ENCODE data around the gene EXTL1.

DNA sequence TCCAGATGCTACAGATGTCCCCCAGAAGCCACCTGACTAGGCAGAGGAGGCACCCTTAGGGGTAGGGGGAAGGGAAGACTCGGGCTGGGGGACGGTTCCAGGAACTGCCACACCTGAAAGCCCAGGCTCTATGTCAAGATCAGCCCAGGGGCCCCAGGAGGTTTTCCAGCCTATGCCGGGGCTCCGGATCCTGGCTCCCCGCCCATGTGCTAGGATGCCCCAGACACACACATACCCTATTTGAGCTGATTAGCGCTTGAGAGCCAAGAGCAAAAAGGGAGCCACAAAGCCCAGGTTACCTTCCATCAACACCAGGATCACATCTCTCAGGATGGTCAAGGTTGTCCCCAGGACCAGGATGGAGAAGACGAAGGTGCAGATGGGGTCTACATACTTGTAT, 19.8 kb downstream of the EXTL1 start:
- TF ChIP-seq, protein P1, sequence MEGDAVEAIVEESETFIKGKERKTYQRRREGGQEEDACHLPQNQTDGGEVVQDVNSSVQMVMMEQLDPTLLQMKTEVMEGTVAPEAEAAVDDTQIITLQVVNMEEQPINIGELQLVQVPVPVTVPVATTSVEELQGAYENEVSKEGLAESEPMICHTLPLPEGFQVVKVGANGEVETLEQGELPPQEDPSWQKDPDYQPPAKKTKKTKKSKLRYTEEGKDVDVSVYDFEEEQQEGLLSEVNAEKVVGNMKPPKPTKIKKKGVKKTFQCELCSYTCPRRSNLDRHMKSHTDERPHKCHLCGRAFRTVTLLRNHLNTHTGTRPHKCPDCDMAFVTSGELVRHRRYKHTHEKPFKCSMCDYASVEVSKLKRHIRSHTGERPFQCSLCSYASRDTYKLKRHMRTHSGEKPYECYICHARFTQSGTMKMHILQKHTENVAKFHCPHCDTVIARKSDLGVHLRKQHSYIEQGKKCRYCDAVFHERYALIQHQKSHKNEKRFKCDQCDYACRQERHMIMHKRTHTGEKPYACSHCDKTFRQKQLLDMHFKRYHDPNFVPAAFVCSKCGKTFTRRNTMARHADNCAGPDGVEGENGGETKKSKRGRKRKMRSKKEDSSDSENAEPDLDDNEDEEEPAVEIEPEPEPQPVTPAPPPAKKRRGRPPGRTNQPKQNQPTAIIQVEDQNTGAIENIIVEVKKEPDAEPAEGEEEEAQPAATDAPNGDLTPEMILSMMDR (IDR thresholded peaks at IDR 0.05; ENCODE audit: extremely low read depth in 1 of 2, insufficient read depth in 1 of 2, low read depth in 1 of 2, low read length in 2 of 2) = no peak
- TF ChIP-seq, protein P2, sequence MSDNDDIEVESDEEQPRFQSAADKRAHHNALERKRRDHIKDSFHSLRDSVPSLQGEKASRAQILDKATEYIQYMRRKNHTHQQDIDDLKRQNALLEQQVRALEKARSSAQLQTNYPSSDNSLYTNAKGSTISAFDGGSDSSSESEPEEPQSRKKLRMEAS (IDR thresholded peaks at IDR 0.05; ENCODE audit: insufficient read depth, insufficient read length) = no peak
